Right renal cortex interstitium (tissue), 3 donors: ENCODE data around the gene LRRC8D. TPM values are rescaled to one million over a fixed set of nuclear protein-coding genes. Genes with fewer than 3 reads are reported as not detected.

Experiments used
- DNase-seq, 3 donors: peaks; one replicate each; pipeline ENCODE4 v3.0.0-alpha.2; 2013; ENCODE audit warnings: low read depth in 3 of 3, low spot score in 2 of 3
- polyA plus RNA-seq, 3 donors: library from polyadenylated mRNA; unstranded; fragments of 120-200 nt; gene quantifications; one replicate each; pipeline ENCODE4 v1.2.1, GENCODE V29; 2013; ENCODE audit not compliant: insufficient read length in 3 of 3

The LRRC8D gene
- polyA plus RNA-seq, 3 donors = 38.5 to 42.3 (median 40.4) TPM

- no peak for DNase-seq
Observed at GRCh38 chr1:89832496-89833127, 11.8 kb downstream of the LRRC8D start.

GRCh38 chr1:89833183-89834082, 12.6 kb downstream of the LRRC8D start:
- DNase-seq = no peak

GRCh38 chr1:89834083-89834704, 13.4 kb downstream of the LRRC8D start:
- DNase-seq = no peak

- no peak for DNase-seq
Observed at GRCh38 chr1:89836252-89837035, 15.6 kb downstream of the LRRC8D start.

- DNase-seq = no peak
Observed at GRCh38 chr1:89837036-89837481, 16.2 kb downstream of the LRRC8D start.

- DNase-seq = no peak
Observed at GRCh38 chr1:89837510-89837909, 16.7 kb downstream of the LRRC8D start.

- DNase-seq = no peak
Observed at GRCh38 chr1:89839516-89839915, 18.7 kb downstream of the LRRC8D start.

GRCh38 chr1:89841507-89841906, 20.7 kb downstream of the LRRC8D start:
- DNase-seq = no peak

GRCh38 chr1:89842567-89843272, 21.9 kb downstream of the LRRC8D start:
- no peak for DNase-seq

GRCh38 chr1:89843273-89844130, 22.7 kb downstream of the LRRC8D start:
- DNase-seq = no peak

- DNase-seq = no peak
Observed at GRCh38 chr1:89844241-89844807, 23.5 kb downstream of the LRRC8D start.

GRCh38 chr1:89844860-89845259, 24.0 kb downstream of the LRRC8D start:
- no peak for DNase-seq

GRCh38 chr1:89847191-89847729, 26.4 kb downstream of the LRRC8D start:
- DNase-seq = no peak

GRCh38 chr1:89850844-89851415, 30.1 kb downstream of the LRRC8D start:
- DNase-seq = no peak

GRCh38 chr1:89854140-89854539, 33.3 kb downstream of the LRRC8D start:
- no peak for DNase-seq

GRCh38 chr1:89855413-89856123, 34.7 kb downstream of the LRRC8D start:
- DNase-seq = no peak

- DNase-seq = no peak
Observed at GRCh38 chr1:89863165-89863830, 42.5 kb downstream of the LRRC8D start.
